LNCaP clone FGC (cell line): ENCODE measurements around the gene PKP3.

Source experiments
- DNase-seq: peaks from one replicate; pipeline ENCODE4 v3.0.0-alpha.2; 2011; ENCODE audit warnings: low read depth
- H3K4me3 ChIP-seq: 2 replicates; pipeline ENCODE4 v1.5.1; 2011; ENCODE audit warnings: mild to moderate bottlenecking, low read depth, low read length, control low read depth
- TF ChIP-seq, protein P1 (sequence below): IDR thresholded peaks from 2 replicates; pipeline ENCODE4 v1.5.1; 2012; ENCODE audit warnings: mild to moderate bottlenecking; ENCODE audit not compliant: control insufficient read depth, insufficient read depth; ENCODE audit errors: extremely low read depth

Gene PKP3

DNA sequence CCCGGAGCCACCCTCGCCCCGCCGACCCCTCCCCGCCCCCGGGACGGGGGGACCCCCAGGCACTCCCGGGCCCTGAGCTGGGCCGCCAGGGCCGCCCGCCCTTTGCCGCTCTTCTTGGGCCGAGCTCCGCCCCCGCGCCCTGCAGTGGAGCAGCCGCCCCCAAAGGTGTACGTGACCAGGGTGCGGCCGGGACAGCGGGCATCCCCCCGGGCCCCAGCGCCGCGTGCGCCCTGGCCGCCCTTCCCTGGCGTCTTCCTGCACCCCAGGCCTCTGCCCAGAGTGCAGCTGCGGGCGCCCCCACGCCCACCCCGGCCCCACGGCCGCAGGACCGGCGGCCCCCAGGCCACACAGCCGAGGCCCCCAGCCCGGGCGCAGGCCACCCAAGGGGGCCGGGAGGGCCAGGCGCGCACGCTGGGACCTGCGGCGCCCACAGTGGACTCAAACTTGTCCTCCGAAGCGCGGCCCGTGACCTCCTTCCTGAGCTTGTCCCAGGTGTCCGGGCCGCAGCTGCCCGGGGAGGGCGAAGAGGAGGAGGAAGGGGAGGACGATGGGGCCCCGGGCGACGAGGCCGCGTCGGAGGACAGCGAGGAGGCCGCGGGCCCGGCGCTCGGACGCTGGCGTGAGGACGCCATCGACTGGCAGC is 17.4 kb upstream of the PKP3 start:
- TF ChIP-seq, protein P1, sequence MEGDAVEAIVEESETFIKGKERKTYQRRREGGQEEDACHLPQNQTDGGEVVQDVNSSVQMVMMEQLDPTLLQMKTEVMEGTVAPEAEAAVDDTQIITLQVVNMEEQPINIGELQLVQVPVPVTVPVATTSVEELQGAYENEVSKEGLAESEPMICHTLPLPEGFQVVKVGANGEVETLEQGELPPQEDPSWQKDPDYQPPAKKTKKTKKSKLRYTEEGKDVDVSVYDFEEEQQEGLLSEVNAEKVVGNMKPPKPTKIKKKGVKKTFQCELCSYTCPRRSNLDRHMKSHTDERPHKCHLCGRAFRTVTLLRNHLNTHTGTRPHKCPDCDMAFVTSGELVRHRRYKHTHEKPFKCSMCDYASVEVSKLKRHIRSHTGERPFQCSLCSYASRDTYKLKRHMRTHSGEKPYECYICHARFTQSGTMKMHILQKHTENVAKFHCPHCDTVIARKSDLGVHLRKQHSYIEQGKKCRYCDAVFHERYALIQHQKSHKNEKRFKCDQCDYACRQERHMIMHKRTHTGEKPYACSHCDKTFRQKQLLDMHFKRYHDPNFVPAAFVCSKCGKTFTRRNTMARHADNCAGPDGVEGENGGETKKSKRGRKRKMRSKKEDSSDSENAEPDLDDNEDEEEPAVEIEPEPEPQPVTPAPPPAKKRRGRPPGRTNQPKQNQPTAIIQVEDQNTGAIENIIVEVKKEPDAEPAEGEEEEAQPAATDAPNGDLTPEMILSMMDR: no peak
- no peak overlapping the region for H3K4me3 ChIP-seq
- no peak for DNase-seq

DNA sequence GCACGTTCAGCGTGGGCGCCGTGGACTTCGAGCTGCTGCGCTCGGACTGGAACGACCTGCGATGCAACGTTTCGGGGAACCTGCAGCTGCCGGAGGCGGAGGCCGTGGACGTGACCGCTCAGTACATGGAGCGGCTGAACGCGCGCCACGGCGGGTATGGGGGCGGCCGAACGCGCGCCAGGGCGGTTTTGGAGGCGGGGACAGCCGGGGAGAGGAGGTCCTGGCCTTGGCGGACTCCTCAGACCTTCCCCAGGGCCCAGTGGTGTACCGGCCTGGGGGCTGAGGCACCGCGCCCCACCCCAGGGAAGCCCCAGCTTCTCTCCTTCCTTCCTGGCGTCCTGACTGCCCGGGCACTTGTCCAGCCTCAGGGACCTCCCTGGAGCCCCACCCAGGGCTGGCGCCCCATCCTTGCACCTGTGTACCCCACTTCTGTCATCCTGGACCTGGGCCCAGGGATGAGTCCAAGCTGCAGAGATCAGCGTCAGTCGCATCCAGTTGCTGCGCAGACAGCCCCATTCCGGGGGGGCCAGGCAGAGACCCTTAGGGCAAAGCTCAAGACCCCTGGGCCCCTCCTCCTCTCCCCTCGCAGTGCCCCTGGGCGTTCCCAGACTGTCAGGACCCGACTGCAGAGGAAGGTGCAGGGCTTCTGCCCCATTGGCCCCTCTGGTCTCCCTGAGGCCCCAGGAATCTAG is 16.7 kb upstream of the PKP3 start:
- no peak for DNase-seq
- TF ChIP-seq, protein P1: no peak
- H3K4me3 ChIP-seq: no peak overlapping the region

DNA sequence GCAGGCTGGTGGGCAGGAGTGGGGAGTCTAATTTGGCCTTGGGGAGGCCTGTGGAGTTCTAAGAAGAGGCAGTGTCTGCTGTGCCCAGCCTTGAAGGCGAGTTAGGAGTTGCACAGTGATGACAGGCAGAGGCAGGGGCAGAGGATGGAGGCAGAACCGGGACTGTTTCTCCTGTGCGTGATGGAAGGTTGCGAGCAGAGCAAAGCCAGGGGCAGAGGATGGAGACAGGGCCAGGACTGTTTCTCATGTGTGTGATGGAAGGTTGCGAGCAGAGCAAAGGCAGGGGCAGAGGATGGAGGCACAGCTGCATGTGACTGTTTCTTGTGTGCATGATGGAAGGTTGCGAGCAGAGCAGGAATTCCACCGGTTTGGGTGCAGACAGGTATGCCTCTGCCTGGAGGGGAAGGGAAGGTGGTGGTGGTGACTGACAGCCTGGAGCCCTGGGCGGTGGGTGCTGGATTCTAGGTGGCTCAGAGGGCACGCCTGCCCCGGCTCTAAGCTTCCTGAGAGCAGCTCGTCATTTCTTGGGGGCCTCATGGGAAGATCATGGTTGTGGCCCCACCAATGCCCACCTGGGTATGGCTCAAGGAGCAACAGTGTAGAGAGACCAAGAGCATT is 16.0 kb upstream of the PKP3 start:
- no peak overlapping the region for H3K4me3 ChIP-seq
- TF ChIP-seq, protein P1: no peak
- no peak for DNase-seq

DNA sequence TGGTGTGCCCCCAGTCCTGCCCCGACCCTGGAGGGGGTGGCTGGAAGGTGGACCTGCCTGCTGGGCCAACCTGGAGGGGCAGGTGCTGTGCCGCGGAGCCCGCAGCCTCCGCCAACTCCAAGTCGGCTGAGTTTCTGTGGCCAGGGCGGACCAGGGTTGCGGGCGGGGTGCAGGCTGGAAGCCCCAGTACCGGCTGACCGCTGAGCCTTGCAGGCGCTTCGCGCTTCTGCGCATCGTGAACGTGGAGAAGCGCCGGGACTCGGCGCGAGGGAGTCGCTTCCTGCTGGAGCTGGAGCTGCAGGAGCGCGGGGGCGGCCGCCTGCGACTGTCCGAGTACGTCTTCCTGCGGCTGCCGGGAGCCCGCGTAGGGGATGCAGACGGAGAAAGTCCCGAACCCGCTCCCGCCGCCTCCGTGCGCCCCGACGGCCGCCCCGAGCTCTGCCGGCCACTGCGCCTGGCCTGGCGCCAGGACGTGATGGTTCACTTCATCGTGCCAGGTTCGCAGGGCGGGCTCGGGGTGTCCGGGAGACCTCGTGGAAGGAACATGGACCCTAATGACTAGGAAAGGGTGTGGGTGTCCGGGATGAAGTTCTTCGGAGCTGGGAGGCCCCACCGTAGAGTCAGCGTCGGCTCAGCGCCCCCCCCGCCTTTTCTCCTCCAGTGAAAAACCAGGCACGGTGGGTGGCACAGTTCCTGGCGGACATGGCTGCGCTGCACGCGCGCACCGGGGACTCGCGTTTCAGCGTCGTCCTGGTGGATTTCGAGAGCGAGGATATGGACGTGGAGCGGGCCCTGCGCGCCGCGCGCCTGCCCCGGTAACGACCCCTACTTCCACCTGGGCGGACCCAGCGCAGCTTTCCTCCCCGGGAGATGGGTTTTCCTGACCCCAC is 14.6 kb upstream of the PKP3 start:
- TF ChIP-seq, protein P1: no peak
- no peak overlapping the region for H3K4me3 ChIP-seq
- no peak for DNase-seq

DNA sequence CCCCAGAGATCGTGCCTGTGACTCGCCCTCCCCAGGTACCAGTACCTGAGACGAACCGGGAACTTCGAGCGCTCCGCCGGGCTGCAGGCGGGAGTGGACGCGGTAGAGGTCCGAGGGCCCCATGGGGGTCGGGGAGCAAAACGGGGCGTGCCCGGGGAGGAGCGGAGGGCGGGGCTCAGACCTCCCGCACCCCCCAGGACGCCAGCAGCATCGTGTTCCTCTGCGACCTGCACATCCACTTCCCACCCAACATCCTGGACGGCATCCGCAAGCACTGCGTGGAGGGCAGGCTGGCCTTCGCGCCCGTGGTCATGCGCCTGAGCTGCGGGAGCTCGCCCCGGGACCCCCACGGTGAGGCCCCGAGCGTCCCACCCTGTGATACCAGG is 13.9 kb upstream of the PKP3 start:
- H3K4me3 ChIP-seq: no peak overlapping the region
- no peak for DNase-seq
- TF ChIP-seq, protein P1: no peak

DNA sequence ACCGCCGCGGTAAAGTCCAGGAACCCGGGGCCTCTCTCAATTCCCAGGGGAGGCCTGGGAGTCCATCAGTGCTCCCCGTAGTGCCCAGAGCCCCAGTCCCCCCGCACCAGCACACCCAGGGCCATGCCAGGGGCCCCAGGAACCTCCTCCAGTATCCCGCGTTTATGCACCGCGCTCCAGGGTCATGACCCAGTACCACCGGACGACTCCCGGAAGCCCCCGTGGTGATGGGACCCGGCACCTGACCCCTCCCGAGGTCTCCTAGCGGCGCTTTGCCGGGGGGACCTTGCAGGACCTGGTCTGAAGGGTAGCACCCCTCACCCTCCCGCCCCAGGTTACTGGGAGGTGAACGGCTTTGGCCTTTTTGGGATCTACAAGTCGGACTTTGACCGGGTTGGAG is 13.5 kb upstream of the PKP3 start:
- no peak for DNase-seq
- TF ChIP-seq, protein P1: no peak
- no peak overlapping the region for H3K4me3 ChIP-seq
